GM19240 (cell line): ENCODE measurements around the gene GPR3.
"Not testable (repeated sequence)": the region's sequence is repeated elsewhere in the genome, so short reads cannot be mapped to it uniquely, and the experiment has no call there.

Source experiments
- DNase-seq: peaks from one replicate; pipeline ENCODE4 v3.0.0; 2011; ENCODE audit warnings: low spot score; ENCODE audit not compliant: insufficient read length

The GPR3 gene

GRCh38 chr1:27399251-27400025 is 7.0 kb downstream of the GPR3 start:
- DNase-seq = no peak

- DNase-seq = no peak
These were observed 7.9 kb downstream of the GPR3 start for GRCh38 chr1:27400082-27400962.

- DNase-seq = no peak
These were observed 8.5 kb downstream of the GPR3 start for GRCh38 chr1:27400963-27401341.

- DNase-seq = no peak
These were observed 9.9 kb downstream of the GPR3 start for GRCh38 chr1:27402349-27402754.

GRCh38 chr1:27403065-27403726 is 10.8 kb downstream of the GPR3 start:
- DNase-seq = no peak

GRCh38 chr1:27403931-27404330 is 11.5 kb downstream of the GPR3 start:
- DNase-seq = no peak

- no peak for DNase-seq
These were observed 12.7 kb downstream of the GPR3 start for GRCh38 chr1:27405074-27405473.

- DNase-seq = not testable (repeated sequence)
These were observed 13.4 kb downstream of the GPR3 start for GRCh38 chr1:27405598-27406361.

- DNase-seq = no peak
These were observed 13.9 kb downstream of the GPR3 start for GRCh38 chr1:27406362-27406680.

- DNase-seq = not testable (repeated sequence)
These were observed 14.4 kb downstream of the GPR3 start for GRCh38 chr1:27406791-27407190.

- DNase-seq = no peak
These were observed 15.7 kb downstream of the GPR3 start for GRCh38 chr1:27408151-27408550.

- DNase-seq = no peak
These were observed 17.2 kb downstream of the GPR3 start for GRCh38 chr1:27409669-27410068.

GRCh38 chr1:27410709-27411108 is 18.3 kb downstream of the GPR3 start:
- DNase-seq = no peak

- DNase-seq = no peak
These were observed 20.1 kb downstream of the GPR3 start for GRCh38 chr1:27412502-27412901.

- no peak for DNase-seq
These were observed 20.6 kb downstream of the GPR3 start for GRCh38 chr1:27413004-27413403.

GRCh38 chr1:27414091-27414490 is 21.7 kb downstream of the GPR3 start:
- no peak for DNase-seq

- DNase-seq = no peak
These were observed 24.1 kb downstream of the GPR3 start for GRCh38 chr1:27416387-27417111.

- DNase-seq = no peak
These were observed 25.3 kb downstream of the GPR3 start for GRCh38 chr1:27417713-27418112.

GRCh38 chr1:27418326-27419185 is 26.1 kb downstream of the GPR3 start:
- peak; percentile 53 for DNase-seq

- DNase-seq = no peak
These were observed 31.3 kb downstream of the GPR3 start for GRCh38 chr1:27423709-27424108.
